Neural progenitor cell (in vitro differentiated cells): Measurements from ENCODE around the gene BIRC7.

Experiments
- CTCF ChIP-seq: fragments of 200-600 bp; sonication (generic); IDR thresholded peaks from 2 replicates; pipeline ENCODE4 v1.5.1; 2017; ENCODE audit warnings: antibody characterized with exemption, mild to moderate bottlenecking
- EZH2 ChIP-seq: fragments of 200-600 bp; sonication (generic); IDR thresholded peaks from 2 replicates; pipeline ENCODE4 v1.6.1; 2017; ENCODE audit warnings: antibody characterized with exemption, mild to moderate bottlenecking, moderate library complexity

- no peak for TF ChIP-seq CTCF
- TF ChIP-seq EZH2: no peak
These were observed 18.0 kb upstream of the BIRC7 start for GRCh38 chr20:63217706-63218105.
